Activated T-cell treated with anti-CD3 and anti-CD28 coated beads, Interleukin-2, amount 50 U/mL, for 24 hours (primary cell): ENCODE measurements around the gene PPP1R13B.
A peak's percentile ranks its signal among the peaks of the same experiment; 100 is the strongest.
"Not testable (repeated sequence)": the region's sequence is repeated elsewhere in the genome, so short reads cannot be mapped to it uniquely, and the experiment has no call there.

Experiments
- DNase-seq: peaks from one replicate; pipeline ENCODE4 v3.0.0-alpha.2; 2020
- H3K27ac Mint-ChIP-seq: 2 replicates; pipeline ENCODE4 v1.8.0; 2020; ENCODE audit warnings: mild to moderate bottlenecking, mixed read lengths
- H3K27me3 Mint-ChIP-seq: 2 replicates; pipeline ENCODE4 v1.8.0; 2020; ENCODE audit warnings: mixed read lengths
- H3K36me3 Mint-ChIP-seq: 2 replicates; pipeline ENCODE4 v1.8.0; 2020; ENCODE audit warnings: low read depth, mixed read lengths
- H3K4me1 Mint-ChIP-seq: 2 replicates; pipeline ENCODE4 v1.8.0; 2020; ENCODE audit warnings: low read depth, mixed read lengths
- H3K4me3 Mint-ChIP-seq: 2 replicates; pipeline ENCODE4 v1.8.0; 2020; ENCODE audit warnings: mild to moderate bottlenecking, moderate library complexity, mixed read lengths
- H3K9me3 Mint-ChIP-seq: 2 replicates; pipeline ENCODE4 v1.8.0; 2020; ENCODE audit warnings: mixed read lengths

The PPP1R13B gene

GRCh38 chr14:103815253-103815652, 32.1 kb downstream of the PPP1R13B start:
- DNase-seq = no peak
- peaks cover 30% of the 10 kb centered on the region for H3K4me1 Mint-ChIP-seq
- no peaks in the 10 kb centered on the region for H3K36me3 Mint-ChIP-seq
- no peaks in the 10 kb centered on the region for H3K9me3 Mint-ChIP-seq
- no peaks in the 10 kb centered on the region for H3K27me3 Mint-ChIP-seq
- no peak overlapping the region for H3K27ac Mint-ChIP-seq
- H3K4me3 Mint-ChIP-seq = no peak overlapping the region

GRCh38 chr14:103811189-103811588, 36.2 kb downstream of the PPP1R13B start:
- Mint-ChIP-seq H3K9me3 (no peaks in the 10 kb centered on the region), H3K4me1 (peaks cover 9% of the 10 kb centered on the region), H3K4me3 (no peak overlapping the region), H3K27ac (no peak overlapping the region), H3K36me3 (no peaks in the 10 kb centered on the region), H3K27me3 (no peaks in the 10 kb centered on the region)
- no peak for DNase-seq

GRCh38 chr14:103808403-103809001, 38.9 kb downstream of the PPP1R13B start:
- H3K36me3 Mint-ChIP-seq = no peaks in the 10 kb centered on the region
- peaks cover 18% of the 10 kb centered on the region for H3K4me1 Mint-ChIP-seq
- no peak overlapping the region for H3K27ac Mint-ChIP-seq
- H3K4me3 Mint-ChIP-seq = no peak overlapping the region
- peak; percentile 59 for DNase-seq
- no peaks in the 10 kb centered on the region for H3K9me3 Mint-ChIP-seq
- no peaks in the 10 kb centered on the region for H3K27me3 Mint-ChIP-seq

GRCh38 chr14:103806805-103807204, 40.6 kb downstream of the PPP1R13B start:
- Mint-ChIP-seq H3K27ac (no peak overlapping the region), H3K36me3 (no peaks in the 10 kb centered on the region), H3K27me3 (no peaks in the 10 kb centered on the region), H3K9me3 (no peaks in the 10 kb centered on the region), H3K4me3 (no peak overlapping the region), H3K4me1 (peaks cover 18% of the 10 kb centered on the region)
- no peak for DNase-seq

GRCh38 chr14:103805708-103806107, 41.7 kb downstream of the PPP1R13B start:
- no peak for DNase-seq
- no peak overlapping the region for H3K4me3 Mint-ChIP-seq
- no peak overlapping the region for H3K27ac Mint-ChIP-seq
- peaks cover 21% of the 10 kb centered on the region for H3K4me1 Mint-ChIP-seq
- no peaks in the 10 kb centered on the region for H3K9me3 Mint-ChIP-seq
- H3K36me3 Mint-ChIP-seq = no peaks in the 10 kb centered on the region
- H3K27me3 Mint-ChIP-seq = no peaks in the 10 kb centered on the region

- Mint-ChIP-seq H3K4me1 (peaks cover 21% of the 10 kb centered on the region), H3K4me3 (no peak overlapping the region), H3K27ac (no peak overlapping the region), H3K36me3 (no peaks in the 10 kb centered on the region), H3K27me3 (no peaks in the 10 kb centered on the region), H3K9me3 (no peaks in the 10 kb centered on the region)
- no peak for DNase-seq
Measured at GRCh38 chr14:103803661-103804060, 43.7 kb downstream of the PPP1R13B start.

- DNase-seq = no peak
- H3K4me3 Mint-ChIP-seq = no peak overlapping the region
Measured at GRCh38 chr14:103802356-103802755, 45.0 kb downstream of the PPP1R13B start.

GRCh38 chr14:103801459-103801858, 45.9 kb downstream of the PPP1R13B start:
- no peaks in the 10 kb centered on the region for H3K9me3 Mint-ChIP-seq
- peaks cover 2% of the 10 kb centered on the region for H3K36me3 Mint-ChIP-seq
- DNase-seq = no peak
- H3K4me1 Mint-ChIP-seq = peaks cover 14% of the 10 kb centered on the region
- no peaks in the 10 kb centered on the region for H3K27me3 Mint-ChIP-seq
- no peak overlapping the region for H3K27ac Mint-ChIP-seq
- no peak overlapping the region for H3K4me3 Mint-ChIP-seq

More at GRCh38 chr14:103802356-103802755, 45.0 kb downstream of the PPP1R13B start:
- H3K27me3 Mint-ChIP-seq = no peaks in the 10 kb centered on the region
- no peak overlapping the region for H3K27ac Mint-ChIP-seq
- no peaks in the 10 kb centered on the region for H3K9me3 Mint-ChIP-seq
- H3K4me1 Mint-ChIP-seq = peaks cover 21% of the 10 kb centered on the region
- no peaks in the 10 kb centered on the region for H3K36me3 Mint-ChIP-seq

- DNase-seq, H3K27ac Mint-ChIP-seq, H3K9me3 Mint-ChIP-seq, H3K4me1 Mint-ChIP-seq, H3K27me3 Mint-ChIP-seq, H3K4me3 Mint-ChIP-seq: not testable (repeated sequence)
- H3K36me3 Mint-ChIP-seq = peaks cover 22% of the 10 kb centered on the region
Measured at GRCh38 chr14:103793192-103793591, 54.2 kb downstream of the PPP1R13B start.

- Mint-ChIP-seq H3K4me3 (no peak overlapping the region), H3K27ac (no peak overlapping the region), H3K9me3 (no peaks in the 10 kb centered on the region), H3K36me3 (peaks cover 18% of the 10 kb centered on the region), H3K27me3 (no peaks in the 10 kb centered on the region), H3K4me1 (peaks cover 2% of the 10 kb centered on the region)
- no peak for DNase-seq
Measured at GRCh38 chr14:103788086-103788485, 59.3 kb downstream of the PPP1R13B start.

GRCh38 chr14:103782376-103782775, 65.0 kb downstream of the PPP1R13B start:
- H3K27ac Mint-ChIP-seq = no peak overlapping the region
- no peak overlapping the region for H3K4me3 Mint-ChIP-seq
- H3K27me3 Mint-ChIP-seq = no peaks in the 10 kb centered on the region
- no peaks in the 10 kb centered on the region for H3K4me1 Mint-ChIP-seq
- H3K36me3 Mint-ChIP-seq = peaks cover 22% of the 10 kb centered on the region
- no peak for DNase-seq
- H3K9me3 Mint-ChIP-seq = no peaks in the 10 kb centered on the region

GRCh38 chr14:103776319-103776718, 71.1 kb downstream of the PPP1R13B start:
- DNase-seq, H3K9me3 Mint-ChIP-seq, H3K4me1 Mint-ChIP-seq, H3K27ac Mint-ChIP-seq, H3K27me3 Mint-ChIP-seq, H3K4me3 Mint-ChIP-seq: not testable (repeated sequence)
- peaks cover 28% of the 10 kb centered on the region for H3K36me3 Mint-ChIP-seq

GRCh38 chr14:103775506-103775905, 71.9 kb downstream of the PPP1R13B start:
- no peaks in the 10 kb centered on the region for H3K9me3 Mint-ChIP-seq
- H3K4me3 Mint-ChIP-seq = no peak overlapping the region
- H3K4me1 Mint-ChIP-seq = no peaks in the 10 kb centered on the region
- DNase-seq = no peak
- H3K27me3 Mint-ChIP-seq = no peaks in the 10 kb centered on the region
- H3K27ac Mint-ChIP-seq = no peak overlapping the region
- H3K36me3 Mint-ChIP-seq = peaks cover 29% of the 10 kb centered on the region

GRCh38 chr14:103773521-103773920, 73.9 kb downstream of the PPP1R13B start:
- DNase-seq = no peak
- no peak overlapping the region for H3K27ac Mint-ChIP-seq
- no peaks in the 10 kb centered on the region for H3K27me3 Mint-ChIP-seq
- H3K9me3 Mint-ChIP-seq = no peaks in the 10 kb centered on the region
- H3K4me1 Mint-ChIP-seq = no peaks in the 10 kb centered on the region
- peaks cover 26% of the 10 kb centered on the region for H3K36me3 Mint-ChIP-seq
- no peak overlapping the region for H3K4me3 Mint-ChIP-seq

- H3K4me3 Mint-ChIP-seq = no peak overlapping the region
- H3K27ac Mint-ChIP-seq = no peak overlapping the region
- no peaks in the 10 kb centered on the region for H3K27me3 Mint-ChIP-seq
- H3K4me1 Mint-ChIP-seq = no peaks in the 10 kb centered on the region
- DNase-seq = no peak
- no peaks in the 10 kb centered on the region for H3K9me3 Mint-ChIP-seq
- peaks cover 21% of the 10 kb centered on the region for H3K36me3 Mint-ChIP-seq
Measured at GRCh38 chr14:103772078-103772712, 75.2 kb downstream of the PPP1R13B start.
